ENCODE data around the gene HSD11B1L.
"Not testable (repeated sequence)": the region's sequence is repeated elsewhere in the genome, so short reads cannot be mapped to it uniquely, and the experiment has no call there.

The HSD11B1L gene

DNA sequence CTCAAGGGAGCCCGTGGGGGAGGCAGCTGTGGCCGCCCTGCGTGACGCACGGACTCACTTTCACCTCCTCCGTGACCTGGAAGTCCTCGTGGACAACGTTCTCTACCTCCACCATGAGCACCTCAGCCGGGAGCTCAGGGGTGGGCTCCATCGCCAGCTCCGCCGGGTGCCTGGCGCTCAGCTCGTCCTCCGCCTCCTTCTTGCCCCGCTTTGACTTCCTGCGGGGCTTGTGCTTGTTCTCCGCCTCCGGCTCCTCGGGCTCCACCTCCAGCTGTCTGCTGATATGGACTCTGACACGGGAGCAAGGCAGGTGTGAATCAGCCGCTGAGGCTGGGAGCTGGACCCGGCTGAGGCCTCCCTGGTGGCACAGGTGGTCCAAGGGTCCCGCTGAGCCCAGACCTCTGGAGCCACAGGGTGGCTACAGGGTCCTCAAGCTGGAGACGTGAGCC lies 30.9 kb downstream of the HSD11B1L start:
- Histone ChIP-seq H3K36me3 (ENCODE audit: insufficient read depth, low read length) (peaks cover 11% of the 10 kb centered on the region), H3K9ac (ENCODE audit: low read depth, low read length) (no peak overlapping the region), H3K4me1 (ENCODE audit: insufficient read depth, low read length) (no peaks in the 10 kb centered on the region), H3K9me3 (ENCODE audit: control insufficient read depth, insufficient read depth, low read length) (no peaks in the 10 kb centered on the region)

DNA sequence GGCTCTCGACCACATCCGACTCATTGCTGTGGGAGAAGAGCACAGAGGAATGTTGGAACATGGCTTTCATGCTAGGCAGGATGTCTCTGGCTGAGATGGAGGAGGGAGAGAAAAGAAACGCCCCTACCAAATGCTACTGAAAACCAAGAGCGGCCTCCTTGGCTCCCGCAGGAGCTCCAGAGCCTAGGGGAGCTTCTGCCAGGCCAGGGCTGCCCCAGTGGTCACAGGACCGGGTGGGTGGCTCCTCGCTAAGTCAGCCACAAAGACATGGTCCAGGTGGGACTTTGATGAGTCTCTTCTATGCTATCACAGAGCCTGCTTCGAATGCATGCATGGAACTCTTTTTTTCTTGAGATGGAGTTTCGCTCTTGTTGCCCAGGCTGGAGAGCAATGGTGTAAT lies 32.4 kb downstream of the HSD11B1L start:
- Histone ChIP-seq H3K9me3 (ENCODE audit: control insufficient read depth, insufficient read depth, low read length) (no peaks in the 10 kb centered on the region), H3K4me1 (ENCODE audit: insufficient read depth, low read length) (no peaks in the 10 kb centered on the region), H3K9ac (ENCODE audit: low read depth, low read length) (no peak overlapping the region), H3K36me3 (ENCODE audit: insufficient read depth, low read length) (peaks cover 8% of the 10 kb centered on the region)

GRCh38 chr19:5714816-5715215 lies 34.0 kb downstream of the HSD11B1L start:
- H3K36me3 ChIP-seq (ENCODE audit: insufficient read depth, low read length): peaks cover 8% of the 10 kb centered on the region
- H3K9ac ChIP-seq (ENCODE audit: low read depth, low read length): no peak overlapping the region; the same call in 1 of the 2 replicates
- H3K4me1 ChIP-seq (ENCODE audit: insufficient read depth, low read length): no peaks in the 10 kb centered on the region; the same call in 1 of the 2 replicates
- H3K9me3 ChIP-seq (ENCODE audit: control insufficient read depth, insufficient read depth, low read length): no peaks in the 10 kb centered on the region

GRCh38 chr19:5717215-5717935 lies 36.5 kb downstream of the HSD11B1L start:
- no peak overlapping the region for H3K9ac ChIP-seq (ENCODE audit: low read depth, low read length)
- peaks cover 3% of the 10 kb centered on the region; the same call in 1 of the 2 replicates for H3K36me3 ChIP-seq (ENCODE audit: insufficient read depth, low read length)

GRCh38 chr19:5718037-5718578 lies 37.3 kb downstream of the HSD11B1L start:
- Histone ChIP-seq H3K9me3 (ENCODE audit: control insufficient read depth, insufficient read depth, low read length) (no peaks in the 10 kb centered on the region), H3K4me1 (ENCODE audit: insufficient read depth, low read length) (no peaks in the 10 kb centered on the region; the same call in 1 of the 2 replicates), H3K9ac (ENCODE audit: low read depth, low read length) (peak overlapping the region; percentile 99), H3K36me3 (ENCODE audit: insufficient read depth, low read length) (peaks cover 3% of the 10 kb centered on the region; the same call in 1 of the 2 replicates)

More at GRCh38 chr19:5717215-5717935, 36.5 kb downstream of the HSD11B1L start:
- Histone ChIP-seq H3K4me1 (ENCODE audit: insufficient read depth, low read length) (no peaks in the 10 kb centered on the region; the same call in 1 of the 2 replicates), H3K9me3 (ENCODE audit: control insufficient read depth, insufficient read depth, low read length) (no peaks in the 10 kb centered on the region)

DNA sequence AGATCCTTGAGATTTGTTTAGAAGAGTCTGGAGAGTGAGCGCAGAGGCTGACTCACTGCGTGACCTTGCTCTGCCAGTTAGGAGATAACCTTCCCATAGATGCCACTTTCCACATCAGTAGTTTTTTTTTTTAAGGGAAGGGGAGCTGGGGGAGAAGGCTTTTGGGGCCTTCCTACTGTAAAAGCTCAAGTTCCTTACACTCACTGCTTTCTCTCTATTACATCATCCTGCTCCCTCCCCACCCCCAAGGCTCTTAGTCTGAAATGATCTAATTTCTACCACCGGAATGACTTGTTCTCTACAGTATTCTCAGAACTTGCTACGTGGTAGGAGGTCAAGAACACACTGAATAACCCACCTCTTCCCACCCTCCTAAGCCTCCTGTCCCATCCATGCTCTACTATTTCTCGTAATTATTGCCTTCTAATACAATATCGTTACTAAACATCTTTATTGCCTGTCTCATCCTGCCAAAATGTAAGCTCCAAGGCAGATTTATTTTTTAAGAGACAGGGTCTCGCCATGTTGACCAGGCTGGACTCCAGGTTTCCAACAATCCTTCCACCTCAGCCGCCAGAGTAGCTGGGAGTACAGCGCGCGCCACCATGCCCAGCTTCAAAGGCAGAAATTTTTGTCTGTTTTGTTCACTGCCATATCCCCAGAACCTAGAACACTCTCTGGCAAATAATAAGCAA lies 37.9 kb downstream of the HSD11B1L start:
- peaks cover 3% of the 10 kb centered on the region; the same call in 1 of the 2 replicates for H3K36me3 ChIP-seq (ENCODE audit: insufficient read depth, low read length)
- no peaks in the 10 kb centered on the region; the same call in 1 of the 2 replicates for H3K4me1 ChIP-seq (ENCODE audit: insufficient read depth, low read length)
- H3K9me3 ChIP-seq (ENCODE audit: control insufficient read depth, insufficient read depth, low read length): no peaks in the 10 kb centered on the region
- H3K9ac ChIP-seq (ENCODE audit: low read depth, low read length): peak overlapping the region; percentile 99

GRCh38 chr19:5719274-5719960 lies 38.6 kb downstream of the HSD11B1L start:
- H3K36me3 ChIP-seq (ENCODE audit: insufficient read depth, low read length): peaks cover 3% of the 10 kb centered on the region; the same call in 1 of the 2 replicates

DNA sequence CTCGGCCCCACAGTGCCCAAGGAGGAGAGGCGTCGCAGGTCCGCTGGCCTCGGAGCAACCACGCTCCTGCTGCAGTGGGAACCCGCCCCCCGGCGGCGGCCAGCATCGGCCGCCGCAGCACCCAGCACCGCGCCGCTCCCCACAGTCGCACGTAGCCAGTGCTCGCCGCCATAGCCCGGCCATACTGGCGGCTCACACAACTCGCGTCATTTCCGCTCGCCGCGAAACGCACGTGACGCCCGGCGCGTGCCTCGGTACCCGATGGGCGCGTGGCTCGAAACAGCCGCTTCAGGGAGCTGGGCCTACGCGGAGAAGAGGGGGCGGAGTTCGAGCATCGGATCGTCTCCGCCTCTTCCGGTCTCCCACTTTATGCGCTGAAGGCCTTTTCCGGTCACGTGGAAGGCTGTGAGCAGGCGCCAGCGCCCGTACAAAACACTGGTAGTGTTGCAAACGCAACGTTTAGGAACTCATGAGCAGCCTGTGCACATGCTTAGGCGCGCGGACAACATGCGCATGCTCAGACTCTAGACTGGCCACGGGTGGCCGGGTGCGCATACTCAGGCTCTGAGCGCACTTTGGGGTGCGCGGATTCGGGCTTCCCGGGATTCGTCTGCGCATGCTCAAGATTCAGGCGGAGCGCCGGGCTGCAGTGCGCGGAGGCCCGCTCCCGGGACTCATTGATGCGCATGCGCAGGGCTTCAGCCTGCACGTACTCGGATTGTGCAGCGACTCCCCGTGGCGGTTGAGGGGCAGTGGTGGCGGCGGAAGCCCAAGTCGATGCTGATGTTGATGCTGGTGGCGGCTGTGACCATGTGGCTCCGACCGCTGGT lies 39.3 kb downstream of the HSD11B1L start, which contains the start of the genes CATSPERD and LONP1:
CATSPERD (plus strand) TSS at position 677 of the 830 bp plus-strand sequence; CDS start at position 778, 101 bp downstream.
LONP1 (minus strand) TSS at position 186 of the 830 bp plus-strand sequence; CDS start at position 172, 14 bp downstream.
- Histone ChIP-seq H3K36me3 (ENCODE audit: insufficient read depth, low read length) (peaks cover 3% of the 10 kb centered on the region; the same call in 1 of the 2 replicates), H3K9me3 (ENCODE audit: control insufficient read depth, insufficient read depth, low read length) (no peaks in the 10 kb centered on the region), H3K9ac (ENCODE audit: low read depth, low read length) (peak within 1 kb of the TSS; percentile 99), H3K4me1 (ENCODE audit: insufficient read depth, low read length) (no peaks in the 10 kb centered on the region; the same call in 1 of the 2 replicates)

More at GRCh38 chr19:5719274-5719960, 38.6 kb downstream of the HSD11B1L start:
- Histone ChIP-seq H3K4me1 (ENCODE audit: insufficient read depth, low read length) (no peaks in the 10 kb centered on the region; the same call in 1 of the 2 replicates), H3K9ac (ENCODE audit: low read depth, low read length) (peak overlapping the region; percentile 99), H3K9me3 (ENCODE audit: control insufficient read depth, insufficient read depth, low read length) (no peaks in the 10 kb centered on the region)

DNA sequence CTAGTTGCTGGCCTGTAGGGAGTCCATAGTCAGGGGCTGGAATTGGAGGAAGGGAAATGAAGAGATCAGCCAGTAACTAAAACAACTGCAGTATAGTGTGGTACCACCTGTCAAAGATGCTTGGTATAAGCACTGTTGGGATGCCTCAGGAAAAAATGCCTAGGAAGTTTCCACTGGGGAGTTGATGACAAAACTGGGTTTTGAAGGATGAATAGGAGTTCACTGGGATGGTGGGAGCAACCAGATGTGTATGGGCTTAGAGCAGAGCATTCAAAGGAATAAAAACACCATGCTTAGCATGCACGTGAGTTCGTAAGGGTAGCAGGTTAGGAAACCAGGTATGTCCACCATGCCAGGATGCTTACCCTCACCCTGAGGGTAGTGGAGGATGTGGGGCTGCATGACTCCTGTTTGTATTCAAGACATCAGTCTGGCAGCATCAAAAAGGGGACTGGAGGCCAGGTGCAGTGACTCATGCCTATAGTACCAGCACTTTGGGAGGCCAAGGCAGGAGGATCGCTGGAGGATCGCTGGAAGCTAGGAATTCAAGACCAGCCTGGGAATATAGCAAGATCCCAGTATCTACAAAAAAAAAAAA lies 46.7 kb downstream of the HSD11B1L start:
- Histone ChIP-seq H3K9me3 (ENCODE audit: control insufficient read depth, insufficient read depth, low read length) (no peaks in the 10 kb centered on the region), H3K4me1 (ENCODE audit: insufficient read depth, low read length) (no peaks in the 10 kb centered on the region), H3K9ac (ENCODE audit: low read depth, low read length) (no peak overlapping the region), H3K36me3 (ENCODE audit: insufficient read depth, low read length) (no peaks in the 10 kb centered on the region)

DNA sequence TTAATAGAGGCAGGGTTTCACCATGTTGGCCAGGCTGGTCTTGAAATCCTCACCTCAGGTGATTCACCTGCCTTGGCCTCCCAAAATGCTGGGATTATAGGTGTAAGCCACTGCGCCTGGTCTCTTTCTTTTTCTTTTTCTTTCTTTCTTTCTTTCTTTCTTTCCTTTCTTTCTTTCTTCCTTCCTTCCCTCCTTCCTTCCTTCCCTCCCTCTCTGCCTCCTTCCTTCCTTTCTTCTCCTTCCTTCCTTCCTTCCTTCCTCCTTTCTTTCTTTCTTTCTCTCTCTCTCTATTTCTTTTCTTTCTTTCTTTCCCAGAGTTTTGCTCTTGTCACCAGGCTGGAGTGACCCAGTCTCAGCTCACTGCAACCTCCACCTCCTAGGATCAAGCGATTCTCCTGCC lies 52.3 kb downstream of the HSD11B1L start:
- H3K4me1 ChIP-seq (ENCODE audit: insufficient read depth, low read length); H3K9ac ChIP-seq (ENCODE audit: low read depth, low read length); H3K9me3 ChIP-seq (ENCODE audit: control insufficient read depth, insufficient read depth, low read length); H3K36me3 ChIP-seq (ENCODE audit: insufficient read depth, low read length): not testable (repeated sequence)

Measured in ES-I3 (cell line).